Muscle layer of duodenum (tissue), 2 donors: ENCODE data around the gene MYOM3.
A peak's percentile ranks its signal among the peaks of the same experiment; 100 is the strongest.
"Not testable (repeated sequence)": the region's sequence is repeated elsewhere in the genome, so short reads cannot be mapped to it uniquely, and the experiment has no call there.

Experiments
- H3K27ac ChIP-seq: one replicate; pipeline ENCODE4 v1.7.0; 2013; ENCODE audit warnings: mild to moderate bottlenecking, low read length
- H3K27me3 ChIP-seq: one replicate; pipeline ENCODE4 v1.7.0; 2013; ENCODE audit warnings: low read depth, mild to moderate bottlenecking, control low read depth, low read length
- H3K36me3 ChIP-seq, 2 donors: one replicate each; pipeline ENCODE4 v1.7.0; 2013; ENCODE audit warnings: low read length in 2 of 2, control low read depth in 1 of 2, mild to moderate bottlenecking in 1 of 2; ENCODE audit not compliant: insufficient read depth in 2 of 2, control insufficient read depth in 1 of 2
- H3K4me1 ChIP-seq, 2 donors: one replicate each; pipeline ENCODE4 v1.7.0; 2013; ENCODE audit warnings: low read length in 2 of 2, mild to moderate bottlenecking in 2 of 2, control low read depth in 1 of 2, moderate library complexity in 1 of 2; ENCODE audit not compliant: insufficient read depth in 2 of 2, control insufficient read depth in 1 of 2
- H3K4me3 ChIP-seq, 2 donors: one replicate each; pipeline ENCODE4 v1.7.0; 2013; ENCODE audit warnings: low read length in 2 of 2, low read depth in 1 of 2, mild to moderate bottlenecking in 1 of 2
- H3K9me3 ChIP-seq, 2 donors: one replicate each; pipeline ENCODE4 v1.7.0; 2013; ENCODE audit warnings: low read length in 2 of 2, control low read depth in 1 of 2, mild to moderate bottlenecking in 1 of 2; ENCODE audit not compliant: control insufficient read depth in 1 of 2
- donor health status: healthy.

MYOM3 gene

GRCh38 chr1:24044672-24045071, 67.3 kb downstream of the MYOM3 start:
- H3K9me3 ChIP-seq, H3K27ac ChIP-seq, H3K4me3 ChIP-seq, H3K36me3 ChIP-seq, H3K27me3 ChIP-seq: not testable (repeated sequence)
- H3K4me1 ChIP-seq = peaks cover 6 to 12% of the 10 kb centered on the region in 2 donors

- H3K4me3 ChIP-seq = no peak overlapping the region
- H3K9me3 ChIP-seq = no peaks in the 10 kb centered on the region
- H3K4me1 ChIP-seq = peaks cover 6 to 12% of the 10 kb centered on the region in 2 donors
- H3K27ac ChIP-seq = no peak overlapping the region
- no peaks in the 10 kb centered on the region for H3K36me3 ChIP-seq
- no peaks in the 10 kb centered on the region for H3K27me3 ChIP-seq
These were observed 68.4 kb downstream of the MYOM3 start for GRCh38 chr1:24043345-24044032.

- Histone ChIP-seq H3K27ac (no peak overlapping the region), H3K4me3 (no peak overlapping the region), H3K27me3 (no peaks in the 10 kb centered on the region), H3K4me1 (peaks cover 6 to 12% of the 10 kb centered on the region in 2 donors), H3K9me3 (no peaks in the 10 kb centered on the region), H3K36me3 (no peaks in the 10 kb centered on the region)
These were observed 69.6 kb downstream of the MYOM3 start for GRCh38 chr1:24042315-24042714.

- no peaks in the 10 kb centered on the region for H3K36me3 ChIP-seq
- H3K27ac ChIP-seq = no peak overlapping the region
- H3K4me1 ChIP-seq = no peaks in the 10 kb centered on the region
- no peaks in the 10 kb centered on the region for H3K27me3 ChIP-seq
- no peak overlapping the region for H3K4me3 ChIP-seq
- no peaks in the 10 kb centered on the region for H3K9me3 ChIP-seq
These were observed 75.8 kb downstream of the MYOM3 start for GRCh38 chr1:24036088-24036487.

- Histone ChIP-seq H3K36me3 (no peaks in the 10 kb centered on the region), H3K4me3 (no peak overlapping the region), H3K4me1 (no peaks in the 10 kb centered on the region), H3K9me3 (no peaks in the 10 kb centered on the region), H3K27me3 (no peaks in the 10 kb centered on the region), H3K27ac (no peak overlapping the region)
These were observed 79.0 kb downstream of the MYOM3 start for GRCh38 chr1:24032981-24033380.

GRCh38 chr1:24030976-24031516, 80.9 kb downstream of the MYOM3 start:
- H3K27me3 ChIP-seq, H3K36me3 ChIP-seq, H3K9me3 ChIP-seq, H3K4me3 ChIP-seq, H3K4me1 ChIP-seq, H3K27ac ChIP-seq: not testable (repeated sequence)

- Histone ChIP-seq H3K4me3 (no peak overlapping the region), H3K4me1 (no peaks in the 10 kb centered on the region), H3K9me3 (no peaks in the 10 kb centered on the region), H3K27ac (no peak overlapping the region), H3K36me3 (no peaks in the 10 kb centered on the region), H3K27me3 (no peaks in the 10 kb centered on the region)
These were observed 84.0 kb downstream of the MYOM3 start for GRCh38 chr1:24027838-24028468.

GRCh38 chr1:24022581-24023361, 89.2 kb downstream of the MYOM3 start:
- Histone ChIP-seq H3K27me3 (no peaks in the 10 kb centered on the region), H3K4me1 (peaks cover 18 to 24% of the 10 kb centered on the region in 2 donors), H3K9me3 (no peaks in the 10 kb centered on the region), H3K27ac (peak overlapping the region; percentile 33), H3K4me3 (no peak overlapping the region), H3K36me3 (no peaks in the 10 kb centered on the region)

GRCh38 chr1:24021403-24022266, 90.3 kb downstream of the MYOM3 start:
- Histone ChIP-seq H3K9me3 (no peaks in the 10 kb centered on the region), H3K27ac (peak overlapping the region; percentile 33), H3K36me3 (no peaks in the 10 kb centered on the region), H3K4me1 (peaks cover 18 to 31% of the 10 kb centered on the region in 2 donors), H3K27me3 (no peaks in the 10 kb centered on the region), H3K4me3 (no peak overlapping the region)

- peaks cover 24 to 39% of the 10 kb centered on the region in 2 donors for H3K4me1 ChIP-seq
- H3K27me3 ChIP-seq = no peaks in the 10 kb centered on the region
- H3K4me3 ChIP-seq = no peak overlapping the region
- H3K36me3 ChIP-seq = no peaks in the 10 kb centered on the region
- peak overlapping the region; percentile 60 for H3K27ac ChIP-seq
- H3K9me3 ChIP-seq = no peaks in the 10 kb centered on the region
These were observed 91.5 kb downstream of the MYOM3 start for GRCh38 chr1:24020470-24020869.
